Endothelial cell of umbilical vein (primary cell): Measurements from ENCODE around the gene MRPL27. TPM values are rescaled to one million over a fixed set of nuclear protein-coding genes. Genes with fewer than 3 reads are reported as not detected.
A peak's percentile ranks its signal among the peaks of the same experiment; 100 is the strongest.

Experiments
- BruUV-seq: library from RNA; stranded (reverse); fragments of 400-500 nt; replicated peaks from 2 replicates; lab custom pipeline; 2021; lab: Mats Ljungman, UMichigan
- CTCF ChIA-PET: fragments of 300-600, 350-600 bp; sonication (Branson Sonifier 250); formaldehyde crosslinking; loops from one replicate; lab custom pipeline; 2021; ENCODE audit warnings: antibody characterized with exemption, inconsistent platforms; lab: Charles Lee
- POLR2A ChIA-PET: fragments of 300-600, 350-600 bp; sonication (Branson Sonifier 250); formaldehyde crosslinking; loops from one replicate; lab custom pipeline; 2021; ENCODE audit warnings: antibody characterized with exemption, inconsistent platforms; lab: Charles Lee
- DNase-seq: peaks from one replicate; pipeline ENCODE4 v3.0.0-alpha.2; 2011; ENCODE audit warnings: low read depth, low spot score
- FAIRE-seq: peaks from 2 replicates; lab custom pipeline; 2011; peaks lifted over from hg19 to GRCh38; lab: Jason Lieb, UNC
- H2AFZ ChIP-seq: 2 replicates; pipeline ENCODE4 v1.6.0; 2012; ENCODE audit warnings: low read depth, low read length, control low read depth, inconsistent platforms
- H3K27ac ChIP-seq: 2 replicates; pipeline ENCODE4 v1.5.1; 2011; ENCODE audit warnings: low read depth, mild to moderate bottlenecking, control low read depth, low read length, moderate library complexity; ENCODE audit not compliant: insufficient read depth
- H3K27me3 ChIP-seq, 2 experiments: 2 replicates each; pipeline versions ENCODE4 v1.6.0 to v1.6.1; 2011; ENCODE audit warnings: low read length in 2 of 2, mixed read lengths in 1 of 2; ENCODE audit not compliant: control insufficient read depth in 2 of 2, insufficient read depth in 2 of 2
- H3K36me3 ChIP-seq, 2 experiments: 2 replicates in 1 of 2; 3 replicates in 1 of 2; pipeline ENCODE4 v1.5.1; 2011; ENCODE audit warnings: low read length in 2 of 2, mild to moderate bottlenecking in 1 of 2, moderate library complexity in 1 of 2; ENCODE audit not compliant: control insufficient read depth in 2 of 2, insufficient read depth in 2 of 2; ENCODE audit errors: extremely low read depth in 1 of 2
- H3K4me1 ChIP-seq: 3 replicates; pipeline ENCODE4 v1.5.1; 2011; ENCODE audit warnings: mild to moderate bottlenecking, low read length; ENCODE audit not compliant: control insufficient read depth, insufficient read depth; ENCODE audit errors: extremely low read depth
- H3K4me2 ChIP-seq: 2 replicates; pipeline ENCODE4 v1.6.1; 2011; ENCODE audit warnings: low read length, control low read depth, mixed read lengths; ENCODE audit not compliant: insufficient read depth
- H3K4me3 ChIP-seq, 3 experiments: fragments of 200-600 bp in 1 of 3; sonication (generic), shearing (Covaris generic) in 1 of 3; replicated peaks in 1 of 3; 2 replicates each; pipeline ENCODE4 v1.5.1; 2011 to 2016; ENCODE audit warnings: control low read depth in 3 of 3, low read length in 3 of 3, mild to moderate bottlenecking in 2 of 3, inconsistent platforms in 1 of 3, low read depth in 1 of 3, moderate library complexity in 1 of 3; ENCODE audit not compliant: insufficient read depth in 1 of 3
- H3K79me2 ChIP-seq: 2 replicates; pipeline ENCODE4 v1.6.0; 2012; ENCODE audit warnings: low read length, inconsistent platforms; ENCODE audit not compliant: control insufficient read depth, insufficient read depth
- H3K9ac ChIP-seq: replicated peaks from 2 replicates; pipeline ENCODE3; 2011; ENCODE audit warnings: low read length, control low read depth; ENCODE audit not compliant: insufficient read depth; ENCODE audit errors: extremely low read depth
- H3K9me1 ChIP-seq: replicated peaks from 3 replicates; pipeline ENCODE4 v1.6.0; 2011; ENCODE audit warnings: mild to moderate bottlenecking, low read length; ENCODE audit not compliant: control insufficient read depth, insufficient read depth; ENCODE audit errors: extremely low read depth
- H3K9me3 ChIP-seq: replicated peaks from 2 replicates; pipeline ENCODE4 v1.5.1; 2012; ENCODE audit warnings: low read length, inconsistent platforms; ENCODE audit not compliant: control insufficient read depth, insufficient read depth
- H4K20me1 ChIP-seq: replicated peaks from 2 replicates; pipeline ENCODE3; 2011; ENCODE audit warnings: mild to moderate bottlenecking, low read length; ENCODE audit not compliant: control insufficient read depth, insufficient read depth; ENCODE audit errors: extremely low read depth
- EZH2 ChIP-seq: IDR thresholded peaks from 2 replicates; pipeline ENCODE4 v1.6.1; 2012; ENCODE audit warnings: borderline replicate concordance, low read depth, mild to moderate bottlenecking, moderate library complexity, low read length, inconsistent platforms; ENCODE audit not compliant: severe bottlenecking
- FOS ChIP-seq: IDR thresholded peaks from 2 replicates; pipeline ENCODE4 v1.6.1; 2011; ENCODE audit warnings: mild to moderate bottlenecking, low read length, moderate library complexity, borderline replicate concordance; ENCODE audit not compliant: insufficient read depth
- GATA2 ChIP-seq: IDR thresholded peaks from 2 replicates; pipeline ENCODE4 v1.7.0; 2011; ENCODE audit warnings: low read depth, mild to moderate bottlenecking, moderate library complexity, mixed read lengths, low read length; ENCODE audit not compliant: insufficient read length, insufficient read depth
- MAX ChIP-seq: IDR thresholded peaks from 2 replicates; pipeline ENCODE4 v1.6.1; 2011; ENCODE audit not compliant: insufficient read depth, insufficient read length
- POLR2AphosphoS5 ChIP-seq: IDR thresholded peaks from 2 replicates; pipeline ENCODE4 v1.6.1; 2012; ENCODE audit warnings: low read depth, mild to moderate bottlenecking, control low read depth, low read length, moderate library complexity; ENCODE audit not compliant: insufficient read depth
- dilution Hi-C: fragments of 300-500 bp; cut with MboI; formaldehyde crosslinking; loops from one replicate; pipeline ENCODE4 v1.15.0; 2019; ENCODE audit warnings: low sequenced_read_pairs; ENCODE audit not compliant: extremely low pct_ligation_motif_present
- intact Hi-C: fragments of 100-400 bp; cut with micrococcal nuclease; formaldehyde crosslinking; loops from one replicate; pipeline ENCODE4 v1.10.0; 2022
- polyA plus RNA-seq, 4 experiments: library from polyadenylated mRNA; depleted of rRNA in 3 of 4; stranded (reverse) in 3 of 4; unstranded in 1 of 4; fragments of >200 nt; gene quantifications; 2 replicates each; pipeline versions ENCODE4 v1.2.1 to v1.2.3, GENCODE V29; 2011 to 2012; ENCODE audit warnings: missing spikeins in 1 of 4
- total RNA-seq: library from RNA; stranded (reverse); gene quantifications from 2 replicates; pipeline ENCODE4 v1.2.3, GENCODE V29; 2021
- TF ChIP-seq, protein P1 (sequence below), 2 donors: IDR thresholded peaks; 1 replicate in 1 of 2; 2 replicates in 1 of 2; pipeline ENCODE4 v1.5.1; 2011; ENCODE audit warnings: low read length in 2 of 2, mild to moderate bottlenecking in 2 of 2, moderate library complexity in 2 of 2, control low read depth in 1 of 2, inconsistent platforms in 1 of 2, low read depth in 1 of 2; ENCODE audit not compliant: insufficient read depth in 1 of 2; ENCODE audit errors: extremely low read depth in 1 of 2

Gene MRPL27
- total and polyA plus RNA-seq, 2 donors (not counting 3 experiments of a cell fraction or from before 2014, with no cell fraction given) = 76.2 to 158 TPM

GRCh38 chr17:50371526-50371925 lies 1.5 kb downstream of the MRPL27 start:
- DNase-seq = no peak
- dilution Hi-C loops = no loop called here

More at GRCh38 chr17:50371526-50371925, 1.5 kb downstream of the MRPL27 start:
- H3K4me3 ChIP-seq = peak overlapping the region in 1 of 3 experiments; percentile 15
- peaks cover 3 to 22% of the 10 kb centered on the region in 2 experiments for H3K36me3 ChIP-seq
- H3K9me1 ChIP-seq = no peaks in the 10 kb centered on the region
- H3K9me3 ChIP-seq = no peaks in the 10 kb centered on the region
- no peak overlapping the region for H3K27ac ChIP-seq
- H4K20me1 ChIP-seq = no peaks in the 10 kb centered on the region
- peak; percentile 53 for FAIRE-seq
- no peak for TF ChIP-seq FOS
- TF ChIP-seq, protein P1, sequence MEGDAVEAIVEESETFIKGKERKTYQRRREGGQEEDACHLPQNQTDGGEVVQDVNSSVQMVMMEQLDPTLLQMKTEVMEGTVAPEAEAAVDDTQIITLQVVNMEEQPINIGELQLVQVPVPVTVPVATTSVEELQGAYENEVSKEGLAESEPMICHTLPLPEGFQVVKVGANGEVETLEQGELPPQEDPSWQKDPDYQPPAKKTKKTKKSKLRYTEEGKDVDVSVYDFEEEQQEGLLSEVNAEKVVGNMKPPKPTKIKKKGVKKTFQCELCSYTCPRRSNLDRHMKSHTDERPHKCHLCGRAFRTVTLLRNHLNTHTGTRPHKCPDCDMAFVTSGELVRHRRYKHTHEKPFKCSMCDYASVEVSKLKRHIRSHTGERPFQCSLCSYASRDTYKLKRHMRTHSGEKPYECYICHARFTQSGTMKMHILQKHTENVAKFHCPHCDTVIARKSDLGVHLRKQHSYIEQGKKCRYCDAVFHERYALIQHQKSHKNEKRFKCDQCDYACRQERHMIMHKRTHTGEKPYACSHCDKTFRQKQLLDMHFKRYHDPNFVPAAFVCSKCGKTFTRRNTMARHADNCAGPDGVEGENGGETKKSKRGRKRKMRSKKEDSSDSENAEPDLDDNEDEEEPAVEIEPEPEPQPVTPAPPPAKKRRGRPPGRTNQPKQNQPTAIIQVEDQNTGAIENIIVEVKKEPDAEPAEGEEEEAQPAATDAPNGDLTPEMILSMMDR (IDR thresholded peaks at IDR 0.05; ENCODE audit: extremely low read depth in 1 of 2, insufficient read depth in 1 of 2, low read depth in 1 of 2, low read length in 2 of 2) = no peak
- TF ChIP-seq GATA2 = no peak
- TF ChIP-seq MAX = no peak
- no peak for TF ChIP-seq POLR2AphosphoS5
- TF ChIP-seq EZH2 = no peak
- intact Hi-C loops = no loop called here
- H3K27me3 ChIP-seq = no peaks in the 10 kb centered on the region
- ChIA-PET CTCF (no interaction called here), POLR2A (no interaction called here)
- H3K4me2 ChIP-seq = peak overlapping the region; percentile 85
- no peak overlapping the region for H3K9ac ChIP-seq
- peaks cover 17% of the 10 kb centered on the region for H3K79me2 ChIP-seq
- BruUV-seq = no TSS peak
- H2AFZ ChIP-seq = no peak overlapping the region
- H3K4me1 ChIP-seq = peaks cover 15% of the 10 kb centered on the region
